22Rv1 (cell line): ENCODE data around the gene COL13A1.

Source experiments
- ZFX ChIP-seq: fragments of 450-650 bp; IDR thresholded peaks from 2 replicates; pipeline ENCODE4 v1.6.1; 2017; ENCODE audit warnings: antibody characterized with exemption, borderline replicate concordance
- TF ChIP-seq, protein P1 (sequence below): fragments of 450-650 bp; IDR thresholded peaks from 2 replicates; pipeline ENCODE4 v1.5.1; 2017; ENCODE audit warnings: mild to moderate bottlenecking

GRCh38 chr10:69829775-69830174 is 28.1 kb downstream of the COL13A1 start:
- TF ChIP-seq, protein P1, sequence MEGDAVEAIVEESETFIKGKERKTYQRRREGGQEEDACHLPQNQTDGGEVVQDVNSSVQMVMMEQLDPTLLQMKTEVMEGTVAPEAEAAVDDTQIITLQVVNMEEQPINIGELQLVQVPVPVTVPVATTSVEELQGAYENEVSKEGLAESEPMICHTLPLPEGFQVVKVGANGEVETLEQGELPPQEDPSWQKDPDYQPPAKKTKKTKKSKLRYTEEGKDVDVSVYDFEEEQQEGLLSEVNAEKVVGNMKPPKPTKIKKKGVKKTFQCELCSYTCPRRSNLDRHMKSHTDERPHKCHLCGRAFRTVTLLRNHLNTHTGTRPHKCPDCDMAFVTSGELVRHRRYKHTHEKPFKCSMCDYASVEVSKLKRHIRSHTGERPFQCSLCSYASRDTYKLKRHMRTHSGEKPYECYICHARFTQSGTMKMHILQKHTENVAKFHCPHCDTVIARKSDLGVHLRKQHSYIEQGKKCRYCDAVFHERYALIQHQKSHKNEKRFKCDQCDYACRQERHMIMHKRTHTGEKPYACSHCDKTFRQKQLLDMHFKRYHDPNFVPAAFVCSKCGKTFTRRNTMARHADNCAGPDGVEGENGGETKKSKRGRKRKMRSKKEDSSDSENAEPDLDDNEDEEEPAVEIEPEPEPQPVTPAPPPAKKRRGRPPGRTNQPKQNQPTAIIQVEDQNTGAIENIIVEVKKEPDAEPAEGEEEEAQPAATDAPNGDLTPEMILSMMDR: no peak
- TF ChIP-seq ZFX: no peak
